Measurements from ENCODE around the gene ZFR.
"Not testable (repeated sequence)": the region's sequence is repeated elsewhere in the genome, so short reads cannot be mapped to it uniquely, and the experiment has no call there.

DNA sequence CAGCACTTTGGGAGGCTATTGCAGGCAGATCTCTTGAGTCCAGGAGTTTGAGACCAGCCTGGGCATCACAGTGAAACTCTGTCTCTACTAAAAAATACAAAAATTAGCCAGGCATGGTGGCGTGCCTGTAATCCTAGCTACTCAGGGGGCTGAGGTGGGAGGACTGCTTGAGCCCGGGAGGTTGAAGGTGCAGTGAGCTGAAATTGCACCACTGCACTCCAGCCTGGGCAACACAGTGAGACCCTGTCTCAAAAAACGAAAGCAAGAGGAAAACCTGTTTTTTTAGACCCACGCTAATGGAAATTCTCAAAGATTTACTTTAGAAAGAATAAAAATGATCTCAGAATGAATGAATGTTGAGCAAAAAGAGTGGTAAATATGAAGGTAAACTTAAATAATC, 13.7 kb downstream of the ZFR start:
- TF ChIP-seq RARB (CRISPR knock-in tag; IDR thresholded peaks at IDR 0.05); ZFP30 (CRISPR knock-in tag; IDR thresholded peaks at IDR 0.05); POU6F1 (CRISPR knock-in tag; IDR thresholded peaks at IDR 0.05; ENCODE audit: borderline replicate concordance, low read depth); CREB5 (CRISPR knock-in tag; IDR thresholded peaks at IDR 0.05; ENCODE audit: low read depth); ZC3H10 (CRISPR knock-in tag; IDR thresholded peaks at IDR 0.05); TCF4 (CRISPR knock-in tag; IDR thresholded peaks at IDR 0.05; ENCODE audit: borderline replicate concordance): not testable (repeated sequence)
